Upper lobe of left lung (tissue), 4 donors: Measurements from ENCODE around the gene HK2.
"Not testable (repeated sequence)": the region's sequence is repeated elsewhere in the genome, so short reads cannot be mapped to it uniquely, and the experiment has no call there.

Experiments used
- CTCF ChIP-seq, 6 experiments: fragments of 450-650 bp in 4 of 6; fragments of 200-600 bp in 2 of 6; sonication (generic) in 2 of 6; IDR thresholded peaks; one replicate each; pipeline ENCODE4 v1.5.1; 2016 to 2019; ENCODE audit warnings: antibody characterized with exemption in 6 of 6
- EP300 ChIP-seq, 4 donors: sonication (generic); formaldehyde crosslinking; IDR thresholded peaks; one replicate each; pipeline ENCODE4 v1.5.1; 2017; ENCODE audit warnings: antibody characterized with exemption in 4 of 4, control low read depth in 2 of 4
- POLR2A ChIP-seq, 4 donors: fragments of 450-650 bp; IDR thresholded peaks; one replicate each; pipeline ENCODE4 v1.5.1; 2016 to 2017; ENCODE audit warnings: antibody characterized with exemption in 4 of 4, mild to moderate bottlenecking in 2 of 4

GRCh38 chr2:74834234-74834791, 386 bp downstream of the HK2 start:
- not testable (repeated sequence) for TF ChIP-seq POLR2A, CTCF, EP300 (IDR thresholded peaks at IDR 0.05)
